Fibroblast of villous mesenchyme (primary cell): ENCODE data around the gene SGMS1. TPM values are rescaled to one million over a fixed set of nuclear protein-coding genes. Genes with fewer than 3 reads are reported as not detected.
A peak's percentile ranks its signal among the peaks of the same experiment; 100 is the strongest.

Experiments
- DNase-seq: peaks from one replicate; pipeline ENCODE4 v3.0.0-alpha.2; 2010; ENCODE audit warnings: low read depth
- H3K4me3 ChIP-seq: 2 replicates; pipeline ENCODE4 v1.5.1; 2011; ENCODE audit warnings: low read depth, mild to moderate bottlenecking, low read length
- CTCF ChIP-seq: IDR thresholded peaks from 2 replicates; pipeline ENCODE4 v1.5.1; 2012; ENCODE audit warnings: low read depth, mild to moderate bottlenecking, low read length; ENCODE audit not compliant: insufficient read depth
- total RNA-seq: library from RNA; depleted of rRNA; stranded (reverse); fragments of >200 nt; gene quantifications from 2 replicates; pipeline ENCODE4 v1.2.3, GENCODE V29; 2012

Gene SGMS1
- total RNA-seq, 1 donor: 57.9 TPM

DNA sequence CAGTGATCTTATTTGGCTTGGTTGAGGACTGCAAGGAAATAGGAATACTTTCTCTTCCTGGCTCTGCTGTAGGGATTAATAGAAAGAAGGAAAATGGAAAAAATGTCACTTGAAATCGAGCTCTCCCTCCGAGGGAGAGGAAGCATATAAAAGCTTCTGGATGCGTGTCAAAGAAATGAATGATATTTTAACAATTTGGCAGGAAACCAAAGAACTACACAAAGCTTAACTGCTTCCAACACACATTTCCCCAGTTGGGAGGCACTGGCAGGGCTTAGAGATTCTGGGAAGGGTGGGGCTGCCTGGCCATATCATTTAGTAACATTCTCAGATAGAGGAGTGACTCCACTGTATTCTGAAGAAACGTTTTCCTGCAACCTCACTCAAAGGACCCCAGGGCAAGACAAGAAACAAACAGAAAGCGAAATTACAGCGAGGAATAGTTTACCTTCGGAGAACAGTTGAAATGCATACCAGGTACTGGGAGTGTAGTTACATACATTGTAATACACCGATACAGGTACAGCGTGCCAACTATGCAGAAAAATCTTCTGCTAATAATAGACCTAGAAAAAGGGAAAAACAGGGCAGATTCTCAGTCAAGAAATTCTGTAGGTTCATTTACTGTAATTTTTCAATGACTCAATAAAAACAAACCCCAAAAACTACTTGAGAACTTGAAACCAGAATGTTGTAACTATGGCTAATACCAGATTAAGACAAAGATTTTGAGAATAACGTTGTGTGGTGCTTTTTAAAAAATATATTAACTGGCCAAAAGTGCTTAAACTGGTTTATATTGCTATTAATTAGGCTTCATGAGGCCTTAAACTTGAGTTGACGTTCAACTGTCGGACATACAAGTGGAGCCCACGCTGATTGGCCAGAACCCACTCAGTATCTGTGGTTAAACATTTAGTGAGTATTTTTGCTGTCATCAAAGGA, 296.7 kb downstream of the SGMS1 start:
- TF ChIP-seq CTCF: no peak
- H3K4me3 ChIP-seq: peak overlapping the region; percentile 8
- DNase-seq: peak; percentile 85

GRCh38 chr10:50326172-50326555, 297.6 kb downstream of the SGMS1 start:
- no peak overlapping the region for H3K4me3 ChIP-seq
- TF ChIP-seq CTCF: no peak
- no peak for DNase-seq

- H3K4me3 ChIP-seq: no peak overlapping the region
- no peak for TF ChIP-seq CTCF
- DNase-seq: peak; percentile 93
These were observed 298.1 kb downstream of the SGMS1 start for GRCh38 chr10:50325449-50326171.

- TF ChIP-seq CTCF: no peak
- H3K4me3 ChIP-seq: no peak overlapping the region
- DNase-seq: no peak
These were observed 298.9 kb downstream of the SGMS1 start for GRCh38 chr10:50324680-50325393.

DNA sequence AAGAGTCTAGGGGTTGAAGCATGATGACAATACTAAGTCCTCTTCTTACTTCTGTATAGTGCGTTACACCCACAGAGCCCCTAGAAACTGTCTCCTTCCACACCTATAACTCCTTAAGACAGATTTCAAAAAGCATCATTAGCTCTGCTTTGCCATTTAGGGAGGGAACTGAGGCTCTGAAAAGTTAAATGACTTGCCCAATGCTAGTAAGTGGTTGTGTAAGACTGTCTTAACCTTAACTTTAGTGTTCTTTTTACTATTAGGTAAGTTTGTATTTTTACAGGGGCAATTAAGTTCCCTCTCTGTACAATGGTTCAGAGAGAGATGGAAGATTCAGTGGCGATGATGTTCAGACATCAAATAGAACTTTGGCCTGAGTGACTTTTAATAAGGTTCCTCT, 299.7 kb downstream of the SGMS1 start:
- no peak for TF ChIP-seq CTCF
- H3K4me3 ChIP-seq: no peak overlapping the region
- DNase-seq: peak; percentile 10

DNA sequence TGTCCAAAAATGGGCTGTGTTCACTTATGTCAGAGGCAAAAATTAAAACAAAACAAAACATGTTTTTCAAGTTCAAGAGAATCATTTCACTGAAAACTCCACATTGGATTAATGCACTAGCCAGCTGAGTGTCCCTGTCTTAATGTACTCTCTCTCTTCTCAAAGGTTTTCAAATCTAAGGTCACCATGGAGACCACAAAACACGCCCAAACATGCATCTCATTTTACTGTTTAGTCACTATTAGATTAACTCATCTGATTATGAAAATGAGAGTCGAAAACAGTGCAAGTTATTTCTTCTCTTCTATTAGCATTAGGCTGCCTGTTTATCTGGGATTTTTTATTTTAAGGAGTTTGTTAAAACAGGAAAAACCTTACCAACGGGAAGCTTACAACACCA, 301.7 kb downstream of the SGMS1 start:
- no peak overlapping the region for H3K4me3 ChIP-seq
- peak; percentile 64 for DNase-seq
- TF ChIP-seq CTCF: no peak
